Esophagus muscularis mucosa (tissue), 4 donors: Measurements from ENCODE around the gene USP33.

Source experiments
- CTCF ChIP-seq, 3 experiments: fragments of 200-600 bp in 2 of 3; fragments of 450-650 bp in 1 of 3; sonication (generic) in 2 of 3; IDR thresholded peaks; one replicate each; pipeline ENCODE4 v1.5.1; 2017 to 2019; ENCODE audit warnings: antibody characterized with exemption in 3 of 3, mild to moderate bottlenecking in 2 of 3, moderate library complexity in 1 of 3
- EP300 ChIP-seq: sonication (generic); formaldehyde crosslinking; IDR thresholded peaks from one replicate; pipeline ENCODE4 v1.6.1; 2017; ENCODE audit warnings: antibody characterized with exemption
- POLR2A ChIP-seq: fragments of 450-650 bp; IDR thresholded peaks from one replicate; pipeline ENCODE4 v1.6.1; 2017; ENCODE audit warnings: antibody characterized with exemption, moderate library complexity, mild to moderate bottlenecking, low read depth
- POLR2AphosphoS5 ChIP-seq, 2 donors: sonication (generic); formaldehyde crosslinking; IDR thresholded peaks; one replicate each; pipeline ENCODE4 v1.6.1; 2017; ENCODE audit warnings: antibody characterized with exemption in 2 of 2

GRCh38 chr1:77658271-77658670, 101.4 kb downstream of the USP33 start:
- TF ChIP-seq POLR2A (no peak), POLR2AphosphoS5 (IDR thresholded peaks at IDR 0.05) (no peak), EP300 (no peak), CTCF (IDR thresholded peaks at IDR 0.05) (no peak)
